ENCODE measurements around the gene ELAPOR2. TPM values are rescaled to one million over a fixed set of nuclear protein-coding genes. Genes with fewer than 3 reads are reported as not detected.

ELAPOR2 gene
- total RNA-seq, 1 experiment from 2014 or later = 0.68 TPM

GRCh38 chr7:87028636-87029035 is 30.8 kb downstream of the ELAPOR2 start:
- no peak overlapping the region for H3K4me3 Mint-ChIP-seq (ENCODE audit: low read depth, unreplicated experiment)
- CTCF ChIA-PET = no interaction called here
- BruUV-seq (replicated peaks) = no TSS peak
- H3K9me3 Mint-ChIP-seq (ENCODE audit: low read depth, unreplicated experiment) = no peaks in the 10 kb centered on the region
- no peaks in the 10 kb centered on the region for H3K27me3 Mint-ChIP-seq (ENCODE audit: unreplicated experiment)
- no peaks in the 10 kb centered on the region for H3K4me1 Mint-ChIP-seq (ENCODE audit: low read depth, unreplicated experiment)
- H3K27ac Mint-ChIP-seq (ENCODE audit: unreplicated experiment) = no peak overlapping the region
- no peak for TF ChIP-seq CTCF (IDR thresholded peaks at IDR 0.05; ENCODE audit: unreplicated experiment)
- H3K36me3 Mint-ChIP-seq (ENCODE audit: insufficient read depth, unreplicated experiment) = no peaks in the 10 kb centered on the region
- DNase-seq = no peak
- intact Hi-C loops (cut with micrococcal nuclease; ENCODE audit: unreplicated experiment) = no loop called here

- no peaks in the 10 kb centered on the region for H3K4me1 Mint-ChIP-seq (ENCODE audit: low read depth, unreplicated experiment)
- no peaks in the 10 kb centered on the region for H3K27me3 Mint-ChIP-seq (ENCODE audit: unreplicated experiment)
- no TSS peak for BruUV-seq (replicated peaks)
- no peak for DNase-seq
- CTCF ChIA-PET = no interaction called here
- no peaks in the 10 kb centered on the region for H3K9me3 Mint-ChIP-seq (ENCODE audit: low read depth, unreplicated experiment)
- H3K27ac Mint-ChIP-seq (ENCODE audit: unreplicated experiment) = no peak overlapping the region
- intact Hi-C loops (cut with micrococcal nuclease; ENCODE audit: unreplicated experiment) = no loop called here
- H3K4me3 Mint-ChIP-seq (ENCODE audit: low read depth, unreplicated experiment) = no peak overlapping the region
- H3K36me3 Mint-ChIP-seq (ENCODE audit: insufficient read depth, unreplicated experiment) = no peaks in the 10 kb centered on the region
- no peak for TF ChIP-seq CTCF (IDR thresholded peaks at IDR 0.05; ENCODE audit: unreplicated experiment)
Measured at GRCh38 chr7:87027900-87028299, 31.6 kb downstream of the ELAPOR2 start.

GRCh38 chr7:87021285-87021684 is 38.2 kb downstream of the ELAPOR2 start:
- H3K4me3 Mint-ChIP-seq (ENCODE audit: low read depth, unreplicated experiment) = no peak overlapping the region
- intact Hi-C loops (cut with micrococcal nuclease; ENCODE audit: unreplicated experiment) = no loop called here
- no peak for DNase-seq
- no peak overlapping the region for H3K27ac Mint-ChIP-seq (ENCODE audit: unreplicated experiment)
- H3K36me3 Mint-ChIP-seq (ENCODE audit: insufficient read depth, unreplicated experiment) = no peaks in the 10 kb centered on the region
- H3K27me3 Mint-ChIP-seq (ENCODE audit: unreplicated experiment) = no peaks in the 10 kb centered on the region
- BruUV-seq (replicated peaks) = no TSS peak
- no peaks in the 10 kb centered on the region for H3K9me3 Mint-ChIP-seq (ENCODE audit: low read depth, unreplicated experiment)
- CTCF ChIA-PET = no interaction called here
- no peak for TF ChIP-seq CTCF (IDR thresholded peaks at IDR 0.05; ENCODE audit: unreplicated experiment)
- H3K4me1 Mint-ChIP-seq (ENCODE audit: low read depth, unreplicated experiment) = no peaks in the 10 kb centered on the region

GRCh38 chr7:87016606-87017005 is 42.8 kb downstream of the ELAPOR2 start:
- H3K27ac Mint-ChIP-seq (ENCODE audit: unreplicated experiment) = no peak overlapping the region
- H3K36me3 Mint-ChIP-seq (ENCODE audit: insufficient read depth, unreplicated experiment) = no peaks in the 10 kb centered on the region
- no TSS peak for BruUV-seq (replicated peaks)
- no peak for TF ChIP-seq CTCF (IDR thresholded peaks at IDR 0.05; ENCODE audit: unreplicated experiment)
- DNase-seq = no peak
- H3K9me3 Mint-ChIP-seq (ENCODE audit: low read depth, unreplicated experiment) = no peaks in the 10 kb centered on the region
- H3K4me1 Mint-ChIP-seq (ENCODE audit: low read depth, unreplicated experiment) = no peaks in the 10 kb centered on the region
- H3K27me3 Mint-ChIP-seq (ENCODE audit: unreplicated experiment) = no peaks in the 10 kb centered on the region
- no peak overlapping the region for H3K4me3 Mint-ChIP-seq (ENCODE audit: low read depth, unreplicated experiment)
- CTCF ChIA-PET = no interaction called here
- intact Hi-C loops (cut with micrococcal nuclease; ENCODE audit: unreplicated experiment) = no loop called here

- Mint-ChIP-seq H3K27ac (ENCODE audit: unreplicated experiment) (no peak overlapping the region), H3K9me3 (ENCODE audit: low read depth, unreplicated experiment) (no peaks in the 10 kb centered on the region), H3K36me3 (ENCODE audit: insufficient read depth, unreplicated experiment) (no peaks in the 10 kb centered on the region), H3K27me3 (ENCODE audit: unreplicated experiment) (no peaks in the 10 kb centered on the region), H3K4me3 (ENCODE audit: low read depth, unreplicated experiment) (no peak overlapping the region), H3K4me1 (ENCODE audit: low read depth, unreplicated experiment) (no peaks in the 10 kb centered on the region)
- CTCF ChIA-PET = interaction anchor here (0.5 kb wide), 1 partner anchor 64 kb away, joined by 3 read pairs; no protein-coding TSS in a partner anchor
- intact Hi-C loops (cut with micrococcal nuclease; ENCODE audit: unreplicated experiment) = no loop called here
- BruUV-seq (replicated peaks) = no TSS peak
- TF ChIP-seq CTCF (IDR thresholded peaks at IDR 0.05; ENCODE audit: unreplicated experiment) = no peak
- no peak for DNase-seq
Measured at GRCh38 chr7:87013840-87014190, 45.6 kb downstream of the ELAPOR2 start.
